ENCODE results near the gene DACH1. TPM values are rescaled to one million over a fixed set of nuclear protein-coding genes. Genes with fewer than 3 reads are reported as not detected.

DACH1 gene
- total and polyA plus RNA-seq, 5 experiments from 2014 or later, result not detected

DNA sequence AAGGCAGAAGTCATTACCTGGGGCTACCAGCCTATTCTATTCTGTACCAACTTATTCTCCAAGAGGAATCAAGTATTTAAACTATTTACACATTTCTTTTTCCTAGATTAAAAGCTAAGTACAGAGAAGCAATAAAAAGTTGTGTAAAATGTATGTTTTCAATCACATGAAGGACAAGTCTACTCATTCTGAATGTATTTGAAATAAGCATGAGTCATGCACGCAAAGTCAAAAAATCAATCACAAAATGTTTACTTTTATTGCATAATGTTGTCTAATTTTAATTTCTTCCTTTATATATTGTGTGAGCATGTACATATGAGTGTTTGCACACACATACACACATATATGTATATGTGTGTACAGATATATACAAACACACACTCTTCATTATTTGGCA is 136.7 kb downstream of the DACH1 start:
- Mint-ChIP-seq H3K9me3 (peaks cover 0 to 2% (median 0%) of the 10 kb centered on the region in 9 donors), H3K36me3 (no peaks in the 10 kb centered on the region), H3K27me3 (no peaks in the 10 kb centered on the region), H3K27ac (no peak overlapping the region), H3K4me3 (no peak overlapping the region), H3K4me1 (no peaks in the 10 kb centered on the region)
- DNase-seq, result no peak
- ATAC-seq, result no peak
- POLR2A ChIA-PET, result no interaction called here

DNA sequence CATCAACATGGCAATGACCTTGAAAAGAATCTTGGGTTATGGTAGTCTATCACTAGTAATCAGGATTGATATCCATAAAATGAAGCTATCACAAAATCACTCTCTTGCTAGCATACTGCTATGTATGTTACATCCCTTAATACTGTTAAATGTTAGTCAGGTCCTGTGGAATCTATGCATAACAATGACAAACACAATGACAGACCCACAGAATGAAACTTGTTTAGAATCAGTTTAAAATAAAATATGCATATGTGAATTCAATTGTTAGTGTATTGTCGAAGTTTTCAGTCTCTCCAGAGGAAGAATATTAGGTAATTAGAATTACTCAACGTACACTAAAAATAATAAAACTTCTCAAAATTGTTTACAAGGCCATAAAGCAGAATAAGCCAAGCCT is 137.6 kb downstream of the DACH1 start:
- Mint-ChIP-seq H3K36me3 (no peaks in the 10 kb centered on the region), H3K27ac (no peak overlapping the region), H3K9me3 (peaks cover 0 to 2% (median 0%) of the 10 kb centered on the region in 9 donors), H3K27me3 (no peaks in the 10 kb centered on the region), H3K4me1 (no peaks in the 10 kb centered on the region), H3K4me3 (no peak overlapping the region)
- POLR2A ChIA-PET, result no interaction called here
- ATAC-seq, result no peak
- DNase-seq, result no peak

DNA sequence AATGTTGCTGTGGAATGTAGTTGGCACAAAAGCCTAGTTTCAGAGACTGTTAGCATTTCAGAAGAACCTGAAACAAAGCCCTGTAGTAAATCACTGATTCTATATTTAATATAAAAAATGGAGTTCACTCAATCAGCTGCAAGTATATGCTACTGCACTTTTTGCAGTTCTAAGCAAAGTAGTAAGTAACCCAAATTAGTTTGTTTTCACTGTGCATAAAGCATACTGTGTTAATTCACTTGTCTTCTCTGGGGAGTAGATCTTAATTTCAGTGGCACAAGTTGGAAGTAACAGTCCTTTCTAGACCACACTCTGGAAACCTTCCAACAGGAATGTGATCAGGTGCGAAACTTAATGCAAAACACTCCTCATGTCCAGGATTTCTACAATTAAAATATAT is 139.3 kb downstream of the DACH1 start:
- POLR2A ChIA-PET, result no interaction called here
- Mint-ChIP-seq H3K4me1 (no peaks in the 10 kb centered on the region), H3K27me3 (no peaks in the 10 kb centered on the region), H3K9me3 (no peaks in the 10 kb centered on the region), H3K36me3 (no peaks in the 10 kb centered on the region), H3K4me3 (no peak overlapping the region), H3K27ac (no peak overlapping the region)
- ATAC-seq (no peak), DNase-seq (no peak)

GRCh38 chr13:71727042-71727441 is 140.0 kb downstream of the DACH1 start:
- H3K27ac Mint-ChIP-seq, result no peak overlapping the region
- DNase-seq, result no peak
- no peaks in the 10 kb centered on the region for H3K9me3 Mint-ChIP-seq
- POLR2A ChIA-PET, result no interaction called here
- H3K4me3 Mint-ChIP-seq, result no peak overlapping the region
- no peaks in the 10 kb centered on the region for H3K27me3 Mint-ChIP-seq
- H3K36me3 Mint-ChIP-seq, result no peaks in the 10 kb centered on the region
- H3K4me1 Mint-ChIP-seq, result no peaks in the 10 kb centered on the region
- ATAC-seq, result no peak

DNA sequence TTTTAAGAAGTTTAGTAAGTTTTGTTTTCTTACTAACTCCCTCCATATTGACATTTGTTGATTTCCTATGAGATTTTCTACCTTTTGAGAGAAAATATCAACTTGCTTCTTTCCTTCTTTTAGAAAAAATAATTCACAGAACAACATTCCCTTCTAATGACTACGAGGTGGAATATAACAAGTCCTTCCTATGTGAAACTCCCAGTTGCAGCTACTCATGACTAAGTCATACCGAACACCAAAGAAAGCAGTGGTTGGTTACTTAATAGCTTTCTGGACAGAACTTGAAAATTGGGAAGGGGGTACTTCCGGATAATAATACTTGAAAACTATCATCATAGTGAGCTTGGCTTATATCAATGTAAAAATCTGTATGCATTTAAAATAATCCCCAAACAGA is 144.8 kb downstream of the DACH1 start:
- Mint-ChIP-seq H3K9me3 (no peaks in the 10 kb centered on the region), H3K27ac (no peak overlapping the region), H3K27me3 (no peaks in the 10 kb centered on the region), H3K4me3 (no peak overlapping the region), H3K36me3 (no peaks in the 10 kb centered on the region), H3K4me1 (no peaks in the 10 kb centered on the region)
- POLR2A ChIA-PET, result no interaction called here
- DNase-seq (no peak), ATAC-seq (no peak)

- no peaks in the 10 kb centered on the region for H3K9me3 Mint-ChIP-seq
- no peaks in the 10 kb centered on the region for H3K36me3 Mint-ChIP-seq
- H3K4me3 Mint-ChIP-seq, result no peak overlapping the region
- no peaks in the 10 kb centered on the region for H3K27me3 Mint-ChIP-seq
- H3K4me1 Mint-ChIP-seq, result no peaks in the 10 kb centered on the region
- POLR2A ChIA-PET, result no interaction called here
- ATAC-seq (no peak), DNase-seq (no peak)
- no peak overlapping the region for H3K27ac Mint-ChIP-seq
Measured at GRCh38 chr13:71721104-71721503, 145.9 kb downstream of the DACH1 start.

DNA sequence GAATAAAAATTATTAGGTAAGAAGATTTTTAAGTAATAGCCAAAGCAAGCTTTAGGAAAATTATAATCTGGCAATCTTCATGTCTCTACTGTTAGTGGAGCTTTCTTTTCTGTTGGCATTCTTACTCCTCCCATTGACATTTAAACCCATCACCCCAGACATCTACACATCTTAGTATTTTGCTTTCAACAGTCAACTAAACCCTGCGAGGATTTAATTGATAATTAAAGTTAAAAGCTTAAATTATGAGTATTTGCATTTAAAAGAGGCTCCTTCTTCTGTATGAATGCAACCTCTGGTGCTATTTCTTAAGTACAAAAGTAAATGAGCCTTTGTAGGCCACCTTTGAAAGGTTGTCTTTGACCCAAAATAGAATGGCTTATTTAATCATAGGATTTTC is 148.1 kb downstream of the DACH1 start:
- Mint-ChIP-seq H3K36me3 (no peaks in the 10 kb centered on the region), H3K4me3 (no peak overlapping the region), H3K27me3 (no peaks in the 10 kb centered on the region), H3K27ac (no peak overlapping the region), H3K9me3 (peaks cover 0 to 1% (median 0%) of the 10 kb centered on the region in 9 donors), H3K4me1 (no peaks in the 10 kb centered on the region)
- DNase-seq, result no peak
- ATAC-seq, result no peak
- POLR2A ChIA-PET, result no interaction called here

GRCh38 chr13:71714802-71715375 is 152.1 kb downstream of the DACH1 start:
- Mint-ChIP-seq H3K4me3 (no peak overlapping the region), H3K9me3 (peaks cover 0 to 2% (median 0%) of the 10 kb centered on the region in 9 donors), H3K27me3 (no peaks in the 10 kb centered on the region), H3K4me1 (no peaks in the 10 kb centered on the region), H3K27ac (no peak overlapping the region), H3K36me3 (no peaks in the 10 kb centered on the region)
- ATAC-seq (no peak), DNase-seq (no peak)
- POLR2A ChIA-PET, result no interaction called here

DNA sequence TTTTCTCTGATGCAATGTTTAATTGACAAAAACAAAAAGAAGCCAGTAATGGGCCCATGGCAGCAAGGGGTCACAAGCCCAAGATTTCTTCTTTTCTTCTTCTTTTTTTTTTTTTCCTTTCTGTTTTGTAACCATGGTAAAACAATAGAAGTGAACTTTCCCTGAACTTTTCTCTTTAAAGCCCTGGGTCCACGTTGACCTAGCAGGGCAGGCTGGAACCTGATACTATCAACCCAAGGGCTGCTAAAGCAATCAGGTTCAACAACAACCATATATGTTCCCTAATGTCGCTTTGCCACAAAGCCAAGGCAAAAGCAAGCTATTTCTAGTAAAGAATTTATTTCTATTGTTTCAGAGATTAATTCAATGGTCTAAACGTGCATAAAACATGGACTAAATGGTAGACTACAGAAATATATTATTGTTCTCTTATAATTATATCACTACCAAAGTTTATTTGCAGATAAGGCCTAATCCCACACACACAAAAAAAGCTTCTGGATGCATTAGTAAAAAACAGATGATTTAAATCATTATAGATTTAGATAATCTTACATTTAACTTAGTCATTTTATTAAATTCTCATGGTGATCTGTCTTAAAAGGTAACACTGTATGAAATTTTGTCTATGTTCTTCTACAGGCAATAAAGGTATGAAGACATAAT is 153.9 kb downstream of the DACH1 start:
- Mint-ChIP-seq H3K9me3 (peaks cover 0 to 2% (median 0%) of the 10 kb centered on the region in 9 donors), H3K27ac (no peak overlapping the region), H3K4me3 (no peak overlapping the region), H3K36me3 (no peaks in the 10 kb centered on the region), H3K27me3 (no peaks in the 10 kb centered on the region), H3K4me1 (no peaks in the 10 kb centered on the region)
- DNase-seq (no peak), ATAC-seq (no peak)
- POLR2A ChIA-PET, result no interaction called here

DNA sequence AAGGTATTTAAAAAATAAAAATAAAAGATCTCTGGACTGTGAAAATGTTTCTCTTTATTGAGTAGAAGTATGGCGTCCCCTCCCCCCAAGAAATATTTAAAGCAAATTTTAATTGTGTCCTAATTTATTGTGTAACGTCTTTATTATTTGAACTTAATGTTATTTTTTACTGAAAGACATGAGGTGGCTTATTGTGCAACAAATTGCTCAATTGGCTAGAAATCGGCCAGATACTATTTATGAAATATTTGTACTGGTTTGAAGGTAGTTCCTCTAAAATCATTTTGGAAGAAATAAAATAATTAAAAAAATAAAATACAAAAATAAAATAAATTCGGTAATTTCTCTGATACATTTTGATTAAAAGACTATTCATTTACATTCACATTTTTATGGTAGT is 162.3 kb downstream of the DACH1 start:
- Mint-ChIP-seq H3K4me1 (no peaks in the 10 kb centered on the region), H3K4me3 (no peak overlapping the region), H3K27me3 (no peaks in the 10 kb centered on the region), H3K27ac (no peak overlapping the region), H3K9me3 (peaks cover 0 to 4% (median 0%) of the 10 kb centered on the region in 9 donors), H3K36me3 (no peaks in the 10 kb centered on the region)
- POLR2A ChIA-PET, result no interaction called here
- DNase-seq (no peak), ATAC-seq (no peak)

GRCh38 chr13:71703138-71703537 is 163.9 kb downstream of the DACH1 start:
- no peak for DNase-seq
- Mint-ChIP-seq H3K4me1 (no peaks in the 10 kb centered on the region), H3K4me3 (no peak overlapping the region), H3K27ac (no peak overlapping the region), H3K36me3 (no peaks in the 10 kb centered on the region), H3K27me3 (no peaks in the 10 kb centered on the region), H3K9me3 (peaks cover 0 to 4% (median 0%) of the 10 kb centered on the region in 9 donors)
- ATAC-seq, result no peak
- POLR2A ChIA-PET, result no interaction called here

DNA sequence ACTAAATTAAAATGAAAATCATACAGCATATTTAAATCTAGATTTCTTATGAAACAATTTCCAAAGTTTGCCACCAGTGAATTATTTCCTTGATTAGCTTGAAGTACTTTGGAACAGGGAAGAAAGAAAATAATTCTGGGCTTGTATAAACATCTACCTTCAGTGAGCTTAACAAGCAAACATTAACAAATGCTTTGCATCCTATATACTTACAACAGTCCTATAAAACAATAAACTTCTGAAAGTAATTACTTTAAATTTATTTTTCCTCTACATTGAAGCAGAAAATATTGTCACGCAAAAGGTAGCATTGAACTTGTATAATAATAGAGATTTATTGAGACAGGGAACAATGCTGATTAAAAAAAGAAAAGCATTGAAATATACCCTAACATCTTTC is 164.8 kb downstream of the DACH1 start:
- H3K27me3 Mint-ChIP-seq, result no peaks in the 10 kb centered on the region
- no peak overlapping the region for H3K27ac Mint-ChIP-seq
- POLR2A ChIA-PET, result no interaction called here
- no peaks in the 10 kb centered on the region for H3K4me1 Mint-ChIP-seq
- DNase-seq (no peak), ATAC-seq (no peak)
- H3K4me3 Mint-ChIP-seq, result no peak overlapping the region
- H3K9me3 Mint-ChIP-seq, result peaks cover 0 to 3% (median 0%) of the 10 kb centered on the region in 9 donors
- no peaks in the 10 kb centered on the region for H3K36me3 Mint-ChIP-seq

GRCh38 chr13:71701741-71702140 is 165.3 kb downstream of the DACH1 start:
- no peak for DNase-seq
- Mint-ChIP-seq H3K36me3 (no peaks in the 10 kb centered on the region), H3K4me1 (no peaks in the 10 kb centered on the region), H3K4me3 (no peak overlapping the region), H3K27ac (no peak overlapping the region), H3K27me3 (no peaks in the 10 kb centered on the region), H3K9me3 (peaks cover 0 to 6% (median 0%) of the 10 kb centered on the region in 9 donors)
- POLR2A ChIA-PET, result no interaction called here
- ATAC-seq, result no peak

DNA sequence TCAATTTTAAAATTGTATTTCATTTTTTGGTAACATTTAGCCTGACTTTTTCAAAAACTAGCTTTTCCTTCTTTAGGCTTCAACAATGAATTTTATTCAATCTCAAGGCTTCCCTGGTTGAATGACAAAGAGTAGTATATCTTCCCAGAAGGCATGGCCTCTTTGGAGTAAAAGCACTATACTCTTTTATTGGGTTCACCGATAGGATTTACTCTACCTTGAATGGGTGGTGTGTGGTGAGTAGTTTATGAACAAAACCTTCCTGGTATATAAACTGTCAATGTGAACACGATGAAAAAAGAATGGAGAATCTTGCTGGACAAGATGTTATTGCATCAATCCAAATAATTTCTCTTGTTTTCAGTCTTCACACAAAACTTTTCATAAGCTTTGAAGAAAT is 167.7 kb downstream of the DACH1 start:
- H3K27me3 Mint-ChIP-seq, result no peaks in the 10 kb centered on the region

More for the DNA sequence above, 167.7 kb downstream of the DACH1 start:
- Mint-ChIP-seq H3K36me3 (no peaks in the 10 kb centered on the region), H3K27ac (no peak overlapping the region), H3K4me3 (no peak overlapping the region), H3K4me1 (no peaks in the 10 kb centered on the region), H3K9me3 (peaks cover 0 to 6% (median 0%) of the 10 kb centered on the region in 9 donors)
- POLR2A ChIA-PET, result no interaction called here
- ATAC-seq, result no peak
- DNase-seq, result no peak

Measured in naive thymus-derived CD8-positive, alpha-beta T cell (primary cell).